ENCODE measurements around the gene CLIC3. TPM values are rescaled to one million over a fixed set of nuclear protein-coding genes. Genes with fewer than 3 reads are reported as not detected.

Gene CLIC3
- total and polyA plus RNA-seq, 10 donors, result 2.9 to 10.7 (median 5.4) TPM

DNA sequence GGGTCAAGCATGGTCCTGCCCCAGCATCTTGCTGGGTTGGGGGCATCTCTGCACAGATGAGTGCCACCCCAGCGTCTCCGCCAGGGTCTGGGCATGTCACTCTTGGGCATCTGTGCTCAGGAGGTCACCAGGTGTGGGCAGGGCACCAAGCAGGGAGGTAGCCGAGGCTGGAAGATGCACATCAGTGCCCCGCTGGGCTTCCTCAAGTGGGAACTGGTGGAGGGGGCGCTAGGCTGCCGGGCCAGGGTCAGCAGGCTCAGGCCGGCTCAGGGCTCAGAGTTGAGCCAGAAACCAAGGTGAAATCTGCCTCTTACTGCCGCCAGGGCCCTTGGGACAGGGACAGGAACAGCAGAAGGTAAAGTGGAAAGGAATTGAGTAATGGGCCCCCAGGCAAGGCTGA lies 39.6 kb upstream of the CLIC3 start:
- H3K9me3 ChIP-seq, result no peaks in the 10 kb centered on the region
- H3K4me3 ChIP-seq, result no peak overlapping the region
- H3K27me3 ChIP-seq (replicated peaks in 1 of 7), result peaks cover 0 to 18% (median 0%) of the 10 kb centered on the region in 7 donors
- H3K36me3 ChIP-seq, result peaks cover 0 to 42% (median 10%) of the 10 kb centered on the region in 6 donors
- peak overlapping the region in 2 of 8 donors; percentile 93 to 94 for H3K27ac ChIP-seq
- DNase-seq, result no peak
- TF ChIP-seq, protein P1, sequence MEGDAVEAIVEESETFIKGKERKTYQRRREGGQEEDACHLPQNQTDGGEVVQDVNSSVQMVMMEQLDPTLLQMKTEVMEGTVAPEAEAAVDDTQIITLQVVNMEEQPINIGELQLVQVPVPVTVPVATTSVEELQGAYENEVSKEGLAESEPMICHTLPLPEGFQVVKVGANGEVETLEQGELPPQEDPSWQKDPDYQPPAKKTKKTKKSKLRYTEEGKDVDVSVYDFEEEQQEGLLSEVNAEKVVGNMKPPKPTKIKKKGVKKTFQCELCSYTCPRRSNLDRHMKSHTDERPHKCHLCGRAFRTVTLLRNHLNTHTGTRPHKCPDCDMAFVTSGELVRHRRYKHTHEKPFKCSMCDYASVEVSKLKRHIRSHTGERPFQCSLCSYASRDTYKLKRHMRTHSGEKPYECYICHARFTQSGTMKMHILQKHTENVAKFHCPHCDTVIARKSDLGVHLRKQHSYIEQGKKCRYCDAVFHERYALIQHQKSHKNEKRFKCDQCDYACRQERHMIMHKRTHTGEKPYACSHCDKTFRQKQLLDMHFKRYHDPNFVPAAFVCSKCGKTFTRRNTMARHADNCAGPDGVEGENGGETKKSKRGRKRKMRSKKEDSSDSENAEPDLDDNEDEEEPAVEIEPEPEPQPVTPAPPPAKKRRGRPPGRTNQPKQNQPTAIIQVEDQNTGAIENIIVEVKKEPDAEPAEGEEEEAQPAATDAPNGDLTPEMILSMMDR (IDR thresholded peaks at IDR 0.05 in 8 of 11, conservative IDR thresholded peaks at IDR 0.05 in 3 of 11), result no peak
- TF ChIP-seq POLR2AphosphoS5 (IDR thresholded peaks at IDR 0.05), result peak in 1 of 3 donors; percentile 28
- intact Hi-C loops (cut with DNase I; ENCODE audit: low total_unique reads), result loop anchor here (5.0 to 10.0 kb wide), 2 partner anchors 91 to 249 kb away; partner anchors contain the start of genes C8G and FBXW5
- peaks cover 31 to 72% (median 53%) of the 10 kb centered on the region in 6 donors for H3K4me1 ChIP-seq
- 55 to 89% (median 81%) methylated on average over 5 to 8 of the region's 8 CpGs for WGBS, 5 donors

DNA sequence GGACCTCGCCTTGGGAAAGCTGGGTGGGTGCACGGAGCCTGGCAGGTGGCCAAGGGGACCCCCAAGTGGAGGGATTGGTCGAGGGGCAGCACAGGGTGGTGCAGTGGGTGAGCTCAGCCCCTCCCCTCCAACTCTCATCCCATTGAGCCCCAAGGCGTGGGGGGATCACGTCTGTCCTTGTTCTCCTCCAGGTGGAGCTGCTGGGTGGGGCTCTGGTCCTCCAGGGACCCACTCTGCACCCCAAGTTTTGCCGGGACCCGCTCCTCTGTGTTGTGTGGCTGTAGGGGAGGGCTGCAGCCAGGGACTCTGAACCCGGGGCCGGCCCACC lies 39.1 kb upstream of the CLIC3 start:
- 34 to 37% (median 34%) methylated on average over 9 of the region's 9 CpGs; no CpG with 5 or more reads in 1 of the 5 donors for WGBS, 5 donors
- H3K4me1 ChIP-seq, result peaks cover 36 to 72% (median 55%) of the 10 kb centered on the region in 6 donors
- H3K27me3 ChIP-seq (replicated peaks in 1 of 7), result peaks cover 0 to 14% (median 0%) of the 10 kb centered on the region in 7 donors
- H3K9me3 ChIP-seq, result no peaks in the 10 kb centered on the region
- H3K36me3 ChIP-seq, result peaks cover 0 to 38% (median 10%) of the 10 kb centered on the region in 6 donors
- peak overlapping the region in 1 of 8 donors; percentile 86 for H3K4me3 ChIP-seq
- DNase-seq, result no peak
- TF ChIP-seq POLR2AphosphoS5 (IDR thresholded peaks at IDR 0.05) (peak in 2 of 3 donors; percentile 4 to 57), POLR2A (IDR thresholded peaks at IDR 0.05) (no peak)
- TF ChIP-seq, protein P1 (IDR thresholded peaks at IDR 0.05 in 8 of 11, conservative IDR thresholded peaks at IDR 0.05 in 3 of 11), result peak in 7 of 11 experiments; percentile 1 to 71 (median 46)
- intact Hi-C loops (cut with DNase I; ENCODE audit: low total_unique reads), result loop anchor here (5.0 to 10.0 kb wide), 2 partner anchors 91 to 248 kb away; partner anchors contain the start of genes C8G and FBXW5
- peak overlapping the region in 7 of 8 donors; percentile 80 to 94 (median 84) for H3K27ac ChIP-seq

DNA sequence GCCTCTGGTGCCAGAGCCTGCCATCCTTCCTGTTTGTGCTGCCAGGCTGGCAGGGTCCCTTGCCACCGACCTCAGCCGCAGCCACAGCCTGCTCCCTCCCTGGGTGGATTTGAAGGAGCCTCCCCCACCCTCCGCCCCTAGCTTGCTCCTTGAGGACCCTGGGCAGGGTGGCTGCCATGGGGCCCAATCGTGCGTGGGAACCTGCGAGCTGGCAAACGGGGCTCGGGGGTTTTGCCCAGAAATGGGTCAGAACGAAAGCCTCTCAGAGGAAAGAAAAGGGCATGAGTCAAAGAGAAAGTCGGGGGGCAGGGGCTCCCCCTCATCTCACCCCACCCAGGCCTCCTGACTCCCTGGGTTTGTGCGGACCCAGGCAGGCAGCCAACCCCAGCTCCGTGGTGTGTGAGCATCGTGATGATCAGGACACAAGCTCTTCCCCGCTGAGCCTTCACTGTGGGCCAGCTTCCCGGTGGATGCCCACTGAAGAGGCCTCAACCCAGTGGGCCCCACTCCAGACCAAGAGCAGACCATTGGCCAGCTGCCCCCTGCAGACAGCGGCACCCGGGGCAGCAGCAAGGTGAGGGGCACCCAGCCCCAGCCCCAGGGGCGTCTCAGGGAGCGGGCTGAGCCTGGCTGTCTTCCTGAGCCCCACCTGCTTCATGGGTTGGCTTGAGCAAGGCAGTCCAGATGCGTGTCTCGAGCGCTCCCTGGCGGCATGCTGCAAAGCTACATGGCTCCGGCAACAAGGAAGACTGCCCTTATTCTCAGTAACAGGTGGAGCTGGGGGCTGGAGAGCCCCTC lies 38.5 kb upstream of the CLIC3 start:
- peaks cover 0 to 33% (median 10%) of the 10 kb centered on the region in 6 donors for H3K36me3 ChIP-seq
- no peaks in the 10 kb centered on the region for H3K9me3 ChIP-seq
- peaks cover 0 to 12% (median 0%) of the 10 kb centered on the region in 7 donors for H3K27me3 ChIP-seq (replicated peaks in 1 of 7)
- TF ChIP-seq POLR2A (IDR thresholded peaks at IDR 0.05), result peak in 1 of 3 donors; percentile 20
- TF ChIP-seq, protein P1 (IDR thresholded peaks at IDR 0.05 in 8 of 11, conservative IDR thresholded peaks at IDR 0.05 in 3 of 11), result peak; percentile 85 to 97 (median 94)
- peak; percentile 75 to 78 (median 77) for TF ChIP-seq POLR2AphosphoS5 (IDR thresholded peaks at IDR 0.05)
- 1 to 8% (median 4%) methylated on average over 16 to 24 of the region's 24 CpGs for WGBS, 5 donors
- peaks cover 39 to 72% (median 59%) of the 10 kb centered on the region in 6 donors for H3K4me1 ChIP-seq
- intact Hi-C loops (cut with DNase I; ENCODE audit: low total_unique reads), result loop anchor here (5.0 to 10.0 kb wide), 2 partner anchors 90 to 248 kb away; partner anchors contain the start of genes C8G and FBXW5
- peak; percentile 97 for DNase-seq
- peak overlapping the region; percentile 80 to 94 (median 84) for H3K27ac ChIP-seq
- H3K4me3 ChIP-seq, result peak overlapping the region in 7 of 8 donors; percentile 4 to 86 (median 31)

Measured in spleen (tissue), 11 donors.